Activated naive CD8-positive, alpha-beta T cell (primary cell): Measurements from ENCODE around the gene RAD51C.

Source experiments
- H3K27ac Mint-ChIP-seq: one replicate; pipeline ENCODE4 v1.8.0; 2021; ENCODE audit warnings: mixed read lengths
- H3K27me3 Mint-ChIP-seq: one replicate; pipeline ENCODE4 v1.8.0; 2021; ENCODE audit warnings: mixed read lengths
- H3K36me3 Mint-ChIP-seq: one replicate; pipeline ENCODE4 v1.8.0; 2021; ENCODE audit warnings: mixed read lengths
- H3K4me1 Mint-ChIP-seq: one replicate; pipeline ENCODE4 v1.8.0; 2021; ENCODE audit warnings: low read depth, mixed read lengths
- H3K4me3 Mint-ChIP-seq: one replicate; pipeline ENCODE4 v1.8.0; 2021; ENCODE audit warnings: mild to moderate bottlenecking, mixed read lengths
- H3K9me3 Mint-ChIP-seq: one replicate; pipeline ENCODE4 v1.8.0; 2021; ENCODE audit warnings: low read depth, mixed read lengths

RAD51C gene

DNA sequence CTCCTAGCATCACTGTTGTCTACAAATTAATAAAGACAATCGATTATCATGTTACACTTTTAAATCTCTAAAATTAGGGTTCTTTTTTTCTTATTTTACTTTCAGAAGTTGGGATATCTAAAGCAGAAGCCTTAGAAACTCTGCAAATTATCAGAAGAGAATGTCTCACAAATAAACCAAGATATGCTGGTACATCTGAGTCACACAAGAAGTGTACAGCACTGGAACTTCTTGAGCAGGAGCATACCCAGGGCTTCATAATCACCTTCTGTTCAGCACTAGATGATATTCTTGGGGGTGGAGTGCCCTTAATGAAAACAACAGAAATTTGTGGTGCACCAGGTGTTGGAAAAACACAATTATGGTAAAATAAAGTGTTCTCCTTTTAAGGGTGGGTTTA is 2.4 kb downstream of the RAD51C start:
- H3K27me3 Mint-ChIP-seq, result no peaks in the 10 kb centered on the region
- no peaks in the 10 kb centered on the region for H3K9me3 Mint-ChIP-seq
- H3K4me1 Mint-ChIP-seq, result peaks cover 29% of the 10 kb centered on the region
- H3K4me3 Mint-ChIP-seq, result peak overlapping the region; percentile 65
- H3K27ac Mint-ChIP-seq, result no peak overlapping the region
- H3K36me3 Mint-ChIP-seq, result peaks cover 4% of the 10 kb centered on the region

DNA sequence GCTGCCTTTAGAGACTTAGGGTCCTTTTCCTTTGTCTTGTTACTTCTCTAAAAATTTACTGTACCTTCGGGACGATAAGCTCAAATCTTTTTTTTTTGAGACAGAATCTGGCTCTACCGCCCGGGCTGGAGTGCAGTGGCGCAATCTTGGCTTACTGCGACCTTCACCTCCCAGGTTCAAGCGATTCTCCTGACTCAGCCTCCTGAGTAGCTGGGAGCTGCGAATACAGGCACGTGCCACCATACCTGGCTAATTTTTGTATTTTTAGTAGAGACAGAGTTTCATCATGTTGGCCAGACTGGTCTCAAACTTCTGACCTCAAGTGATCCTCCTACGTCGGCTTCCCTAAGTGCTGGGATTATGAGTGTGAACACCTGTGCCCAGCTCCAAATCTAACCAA is 7.4 kb downstream of the RAD51C start:
- H3K27ac Mint-ChIP-seq, result no peak overlapping the region
- H3K27me3 Mint-ChIP-seq, result no peaks in the 10 kb centered on the region
- H3K4me1 Mint-ChIP-seq, result peaks cover 6% of the 10 kb centered on the region
- no peaks in the 10 kb centered on the region for H3K9me3 Mint-ChIP-seq
- H3K4me3 Mint-ChIP-seq, result no peak overlapping the region
- H3K36me3 Mint-ChIP-seq, result peaks cover 3% of the 10 kb centered on the region

DNA sequence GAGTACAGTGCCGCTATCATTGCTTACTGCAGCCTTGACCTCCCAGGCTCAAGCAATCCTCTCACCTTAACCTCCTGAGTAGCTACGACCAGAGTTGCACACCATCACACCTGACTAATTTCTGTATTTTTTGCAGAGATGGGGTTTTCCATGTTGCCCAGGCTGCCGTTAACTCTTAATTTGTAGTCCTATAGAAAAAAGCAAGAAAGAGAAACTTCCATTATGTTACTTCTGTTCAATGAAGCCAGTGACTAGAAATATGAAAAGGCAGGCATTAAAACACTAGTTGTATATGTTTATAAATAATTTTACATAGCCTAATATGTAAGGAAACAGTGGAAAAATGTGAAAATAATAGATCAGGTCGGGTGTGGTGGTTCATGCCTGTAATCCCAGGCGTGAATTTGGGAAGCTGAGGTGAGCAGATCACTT is 9.7 kb downstream of the RAD51C start:
- H3K27me3 Mint-ChIP-seq, result no peaks in the 10 kb centered on the region
- no peaks in the 10 kb centered on the region for H3K9me3 Mint-ChIP-seq
- H3K4me3 Mint-ChIP-seq, result no peak overlapping the region
- H3K4me1 Mint-ChIP-seq, result no peaks in the 10 kb centered on the region
- peaks cover 4% of the 10 kb centered on the region for H3K36me3 Mint-ChIP-seq
- H3K27ac Mint-ChIP-seq, result no peak overlapping the region

DNA sequence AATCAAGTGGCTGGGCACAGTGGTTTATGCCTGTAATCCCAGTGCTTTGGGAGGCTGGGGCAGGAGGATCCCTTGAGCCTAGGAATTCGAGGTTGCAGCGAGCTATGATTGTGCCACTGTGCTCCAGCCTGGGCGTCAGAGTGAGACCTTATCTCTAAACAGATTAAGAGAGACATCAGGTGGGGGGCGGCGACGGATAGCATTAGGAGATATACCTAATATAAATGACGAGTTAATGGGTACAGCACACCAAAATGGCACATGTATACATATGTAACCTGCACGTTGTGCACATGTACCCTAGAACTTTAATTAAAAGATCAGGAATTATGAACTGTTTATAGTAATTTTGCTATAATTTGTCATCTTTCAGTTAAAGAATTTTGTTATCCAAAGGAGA is 10.3 kb downstream of the RAD51C start:
- H3K27ac Mint-ChIP-seq, result no peak overlapping the region
- H3K36me3 Mint-ChIP-seq, result peaks cover 4% of the 10 kb centered on the region
- no peaks in the 10 kb centered on the region for H3K27me3 Mint-ChIP-seq
- no peaks in the 10 kb centered on the region for H3K4me1 Mint-ChIP-seq
- H3K9me3 Mint-ChIP-seq, result no peaks in the 10 kb centered on the region
- H3K4me3 Mint-ChIP-seq, result no peak overlapping the region

DNA sequence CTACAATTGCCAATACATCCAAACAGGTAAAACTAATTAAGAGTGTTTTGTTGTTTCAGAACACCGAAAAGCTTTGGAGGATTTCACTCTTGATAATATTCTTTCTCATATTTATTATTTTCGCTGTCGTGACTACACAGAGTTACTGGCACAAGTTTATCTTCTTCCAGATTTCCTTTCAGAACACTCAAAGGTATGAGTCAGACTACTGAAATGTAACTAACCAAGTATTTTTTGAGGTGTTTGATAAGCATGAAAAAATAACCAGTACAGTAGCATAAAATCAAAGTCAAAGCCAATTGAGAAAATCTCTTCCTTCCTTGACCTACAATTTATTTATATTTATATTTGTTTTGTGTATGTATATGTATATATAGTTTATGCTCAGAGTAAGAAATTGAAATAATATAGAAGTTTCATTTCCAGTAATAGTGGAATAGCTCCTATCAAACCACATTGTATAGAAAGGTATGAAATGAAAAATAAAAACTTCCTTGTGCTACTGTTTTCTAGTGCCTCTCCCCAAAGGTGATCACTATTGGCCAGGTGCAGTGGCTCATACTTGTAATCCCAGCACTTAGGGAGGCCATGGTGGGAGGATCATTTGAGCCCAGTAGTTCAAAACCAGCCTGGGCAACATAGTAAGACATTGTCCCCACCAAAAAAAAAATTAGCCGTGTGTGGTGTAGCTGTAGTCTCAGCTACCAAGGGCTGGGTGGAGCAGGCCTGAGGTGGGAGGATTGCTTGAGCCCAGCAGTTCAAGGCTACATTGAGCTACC is 10.9 kb downstream of the RAD51C start:
- Mint-ChIP-seq H3K27ac (no peak overlapping the region), H3K4me1 (no peaks in the 10 kb centered on the region), H3K36me3 (peaks cover 4% of the 10 kb centered on the region), H3K27me3 (no peaks in the 10 kb centered on the region), H3K9me3 (no peaks in the 10 kb centered on the region), H3K4me3 (no peak overlapping the region)

DNA sequence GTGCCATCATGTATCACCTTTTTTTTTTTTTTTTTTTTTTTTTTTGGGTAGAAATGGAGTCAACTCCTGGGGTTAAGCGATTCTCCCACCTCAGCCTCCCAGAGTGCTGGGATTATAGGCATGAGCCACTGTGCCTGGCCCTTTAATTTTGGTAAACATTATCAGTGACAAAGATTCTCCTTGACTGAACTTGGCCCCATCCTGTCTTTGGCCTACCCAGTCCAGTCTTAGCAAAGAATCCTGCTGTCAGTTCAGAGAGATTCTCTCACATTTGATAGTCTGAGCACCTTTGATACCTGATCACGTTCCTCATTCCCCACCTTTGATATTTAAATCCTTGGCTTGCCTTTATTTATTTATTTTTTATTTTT is 11.5 kb downstream of the RAD51C start:
- Mint-ChIP-seq H3K9me3 (no peaks in the 10 kb centered on the region), H3K4me3 (no peak overlapping the region), H3K4me1 (no peaks in the 10 kb centered on the region), H3K27me3 (no peaks in the 10 kb centered on the region), H3K36me3 (peaks cover 4% of the 10 kb centered on the region), H3K27ac (no peak overlapping the region)

DNA sequence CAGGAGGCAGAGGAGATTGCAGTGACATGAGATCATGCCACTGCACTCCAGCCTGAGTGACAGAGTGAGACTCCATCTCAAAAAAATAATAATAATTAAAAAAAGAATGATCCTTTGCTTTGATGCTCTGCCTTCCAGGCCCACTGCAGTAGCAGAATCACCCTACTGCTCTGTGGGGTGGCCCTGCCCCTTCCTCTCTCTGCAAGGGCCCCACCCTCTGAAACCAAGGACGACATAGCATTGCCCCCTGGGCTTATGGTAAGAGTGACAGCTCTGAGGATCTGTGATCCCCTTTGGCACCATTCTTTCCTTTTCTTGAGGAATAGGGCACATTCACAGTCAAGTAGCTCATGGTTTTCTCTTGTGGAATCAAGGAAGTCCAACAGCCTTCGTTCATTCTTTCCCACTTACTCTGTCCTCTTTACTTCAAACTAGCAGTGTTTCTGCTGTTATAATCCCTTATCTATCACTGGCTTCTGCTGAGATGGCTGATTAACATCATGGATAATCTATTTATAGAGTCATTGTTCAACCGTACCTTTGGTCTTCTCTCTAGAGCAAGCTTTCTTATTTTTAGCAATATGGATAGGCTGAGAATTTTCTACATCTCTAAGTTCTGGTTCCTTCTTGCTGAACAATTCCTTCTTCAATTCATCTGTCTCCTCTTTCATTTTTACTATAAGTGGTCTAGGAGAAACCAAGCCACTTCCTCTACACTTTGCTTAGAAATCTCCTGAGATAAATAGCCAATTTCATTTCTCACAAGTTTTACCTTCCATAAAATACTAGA is 14.1 kb downstream of the RAD51C start:
- Mint-ChIP-seq H3K27me3 (no peaks in the 10 kb centered on the region), H3K9me3 (no peaks in the 10 kb centered on the region), H3K4me1 (no peaks in the 10 kb centered on the region), H3K36me3 (peaks cover 8% of the 10 kb centered on the region), H3K4me3 (no peak overlapping the region), H3K27ac (no peak overlapping the region)

DNA sequence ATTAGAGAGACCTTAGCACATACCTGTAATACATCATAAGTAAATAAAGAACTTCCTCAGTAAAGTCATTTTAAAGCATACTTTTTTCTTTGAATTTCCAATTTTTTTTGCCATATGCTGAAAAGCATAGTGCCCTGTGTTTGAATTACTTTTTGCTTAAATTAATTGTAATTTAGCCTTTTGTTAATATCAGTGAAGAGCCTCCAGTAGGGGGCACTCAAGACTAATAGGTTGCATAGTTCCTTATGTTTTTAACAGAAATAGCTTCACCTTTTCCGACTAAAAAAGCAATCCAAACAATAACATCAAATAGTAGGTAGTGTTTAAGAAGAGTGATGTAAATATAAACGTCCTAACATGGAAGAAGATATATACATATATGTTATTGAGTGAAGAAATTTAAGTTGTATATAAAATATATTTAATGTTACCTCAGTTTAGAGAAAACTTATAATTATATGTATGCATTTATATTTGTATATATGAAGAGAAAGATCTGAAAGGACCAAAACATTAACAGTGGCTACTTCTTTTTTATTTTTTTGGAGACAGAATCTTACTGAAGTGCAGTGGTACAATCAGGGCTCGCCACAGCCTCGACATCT is 18.6 kb downstream of the RAD51C start:
- H3K4me1 Mint-ChIP-seq, result no peaks in the 10 kb centered on the region

DNA sequence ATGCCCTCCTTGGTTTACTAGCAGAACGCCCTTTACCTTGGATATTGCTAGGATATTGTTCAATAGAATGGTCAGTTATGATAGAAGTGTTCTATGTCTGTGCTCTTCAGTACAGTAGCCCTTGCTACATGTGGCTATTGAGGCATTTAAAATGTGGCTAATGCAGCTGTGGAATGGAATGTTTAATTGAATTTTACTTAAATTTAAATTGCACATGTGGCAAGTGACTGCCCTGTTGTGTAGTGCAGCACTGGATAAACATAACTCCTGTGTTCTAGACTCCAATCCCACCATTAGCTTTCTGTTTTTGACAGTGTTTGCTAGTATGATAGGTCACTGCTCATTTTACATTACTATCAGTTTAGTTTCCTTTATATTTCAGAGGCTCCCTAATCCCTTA is 29.9 kb downstream of the RAD51C start:
- H3K9me3 Mint-ChIP-seq, result no peaks in the 10 kb centered on the region
- no peak overlapping the region for H3K27ac Mint-ChIP-seq
- no peaks in the 10 kb centered on the region for H3K4me1 Mint-ChIP-seq
- no peaks in the 10 kb centered on the region for H3K27me3 Mint-ChIP-seq
- no peak overlapping the region for H3K4me3 Mint-ChIP-seq
- H3K36me3 Mint-ChIP-seq, result peaks cover 8% of the 10 kb centered on the region

More for the DNA sequence above, 18.6 kb downstream of the RAD51C start:
- H3K36me3 Mint-ChIP-seq, result peaks cover 10% of the 10 kb centered on the region
- H3K9me3 Mint-ChIP-seq, result no peaks in the 10 kb centered on the region
- H3K27me3 Mint-ChIP-seq, result no peaks in the 10 kb centered on the region
- no peak overlapping the region for H3K27ac Mint-ChIP-seq
- H3K4me3 Mint-ChIP-seq, result no peak overlapping the region

DNA sequence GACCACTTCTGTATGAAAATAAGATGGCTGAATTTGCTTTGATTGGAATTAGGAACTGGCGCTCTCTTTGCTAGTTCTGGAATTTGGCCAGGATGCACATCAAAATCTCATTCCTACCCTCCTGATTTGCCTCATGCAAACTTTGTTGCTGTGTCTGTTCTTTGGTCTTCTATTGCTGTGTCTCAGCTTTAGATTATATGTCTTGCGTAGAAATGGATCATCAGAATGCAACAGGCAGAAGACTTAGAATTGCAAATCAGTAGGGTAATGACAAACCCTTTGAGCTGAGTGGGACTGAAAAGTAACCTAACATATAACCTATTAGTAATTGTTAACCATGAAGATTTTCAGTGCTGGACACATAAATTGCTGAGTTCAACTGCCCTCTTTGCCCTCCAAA is 30.3 kb downstream of the RAD51C start:
- no peaks in the 10 kb centered on the region for H3K27me3 Mint-ChIP-seq

DNA sequence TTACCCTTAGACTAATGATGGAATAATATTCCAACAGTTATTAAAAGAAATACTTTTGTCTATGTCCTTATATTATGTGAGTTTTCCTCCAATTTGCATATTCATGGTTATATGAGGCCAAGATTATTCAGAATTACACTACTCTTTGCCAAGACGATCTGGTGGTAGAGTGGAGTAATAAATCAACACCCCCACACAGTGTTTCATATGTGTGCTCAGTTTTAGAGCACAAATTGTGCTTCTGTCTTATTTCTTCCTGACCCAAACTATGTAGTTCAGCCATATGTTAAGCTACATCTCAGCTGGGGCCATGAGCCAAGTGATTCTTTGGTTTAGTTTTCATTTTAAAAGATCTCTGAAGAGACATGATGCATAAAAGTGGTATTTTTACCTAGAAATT is 36.4 kb downstream of the RAD51C start:
- Mint-ChIP-seq H3K36me3 (peaks cover 6% of the 10 kb centered on the region), H3K27me3 (no peaks in the 10 kb centered on the region), H3K4me3 (no peak overlapping the region), H3K9me3 (no peaks in the 10 kb centered on the region), H3K4me1 (no peaks in the 10 kb centered on the region), H3K27ac (no peak overlapping the region)

More for the DNA sequence above, 30.3 kb downstream of the RAD51C start:
- Mint-ChIP-seq H3K4me1 (no peaks in the 10 kb centered on the region), H3K4me3 (no peak overlapping the region), H3K27ac (no peak overlapping the region), H3K9me3 (no peaks in the 10 kb centered on the region), H3K36me3 (peaks cover 8% of the 10 kb centered on the region)

DNA sequence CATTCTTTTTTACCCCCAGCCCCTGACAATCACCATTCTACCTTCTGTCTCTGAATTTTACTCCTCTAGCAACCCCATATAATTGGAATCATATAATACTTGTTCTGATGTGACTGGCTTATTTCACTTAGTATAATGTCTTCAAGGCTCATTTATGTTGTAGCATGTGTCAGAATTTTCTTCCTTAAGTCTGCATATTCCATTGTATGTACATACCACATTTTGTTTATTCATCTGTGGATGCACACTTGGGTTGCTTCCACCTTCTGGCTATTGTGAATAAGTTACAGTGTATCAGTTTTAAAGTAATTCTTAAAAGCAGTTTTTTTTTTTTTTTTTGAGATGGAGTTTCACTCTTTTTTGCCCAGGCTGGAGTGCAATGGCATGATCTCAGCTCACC is 38.5 kb downstream of the RAD51C start:
- Mint-ChIP-seq H3K36me3 (peaks cover 3% of the 10 kb centered on the region), H3K27ac (no peak overlapping the region)

DNA sequence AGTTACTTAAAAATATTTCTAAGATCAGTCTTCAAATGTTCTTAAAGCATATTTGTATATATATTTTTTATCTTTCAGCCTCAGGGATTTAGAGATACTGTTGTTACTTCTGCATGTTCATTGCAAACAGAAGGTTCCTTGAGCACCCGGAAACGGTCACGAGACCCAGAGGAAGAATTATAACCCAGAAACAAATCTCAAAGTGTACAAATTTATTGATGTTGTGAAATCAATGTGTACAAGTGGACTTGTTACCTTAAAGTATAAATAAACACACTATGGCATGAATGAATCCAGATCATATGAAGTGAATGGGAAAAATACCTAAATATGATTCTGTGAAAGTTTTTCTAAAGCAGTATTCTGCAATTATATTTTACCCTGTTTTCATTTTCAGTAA is 41.6 kb downstream of the RAD51C start:
- no peaks in the 10 kb centered on the region for H3K4me1 Mint-ChIP-seq
- H3K4me3 Mint-ChIP-seq, result no peak overlapping the region
- peak overlapping the region; percentile 10 for H3K27ac Mint-ChIP-seq
- no peaks in the 10 kb centered on the region for H3K9me3 Mint-ChIP-seq
- no peaks in the 10 kb centered on the region for H3K27me3 Mint-ChIP-seq
- peaks cover 3% of the 10 kb centered on the region for H3K36me3 Mint-ChIP-seq

More for the DNA sequence above, 38.5 kb downstream of the RAD51C start:
- no peaks in the 10 kb centered on the region for H3K9me3 Mint-ChIP-seq
- H3K27me3 Mint-ChIP-seq, result no peaks in the 10 kb centered on the region
- no peak overlapping the region for H3K4me3 Mint-ChIP-seq
- no peaks in the 10 kb centered on the region for H3K4me1 Mint-ChIP-seq

DNA sequence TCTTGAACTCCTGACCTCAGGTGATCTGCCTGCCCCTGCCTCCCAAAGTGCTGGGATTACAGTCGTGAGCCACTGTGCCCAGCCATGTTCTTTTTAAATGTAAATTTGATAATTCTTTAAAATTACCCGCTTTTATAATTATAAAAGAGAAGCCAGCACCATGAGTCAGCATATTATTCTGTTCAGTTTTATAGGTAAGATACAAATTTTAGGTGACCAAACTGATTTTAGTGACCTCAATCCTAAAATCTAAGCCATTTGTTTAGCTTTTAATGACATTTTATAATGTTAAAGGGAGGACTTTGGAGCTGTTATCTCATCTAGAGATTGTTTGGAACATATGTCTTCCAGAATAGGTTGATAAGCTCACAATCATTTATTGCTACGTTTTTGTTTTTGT is 42.4 kb downstream of the RAD51C start:
- Mint-ChIP-seq H3K9me3 (no peaks in the 10 kb centered on the region), H3K4me3 (no peak overlapping the region), H3K36me3 (peaks cover 3% of the 10 kb centered on the region), H3K4me1 (no peaks in the 10 kb centered on the region), H3K27me3 (no peaks in the 10 kb centered on the region), H3K27ac (no peak overlapping the region)

DNA sequence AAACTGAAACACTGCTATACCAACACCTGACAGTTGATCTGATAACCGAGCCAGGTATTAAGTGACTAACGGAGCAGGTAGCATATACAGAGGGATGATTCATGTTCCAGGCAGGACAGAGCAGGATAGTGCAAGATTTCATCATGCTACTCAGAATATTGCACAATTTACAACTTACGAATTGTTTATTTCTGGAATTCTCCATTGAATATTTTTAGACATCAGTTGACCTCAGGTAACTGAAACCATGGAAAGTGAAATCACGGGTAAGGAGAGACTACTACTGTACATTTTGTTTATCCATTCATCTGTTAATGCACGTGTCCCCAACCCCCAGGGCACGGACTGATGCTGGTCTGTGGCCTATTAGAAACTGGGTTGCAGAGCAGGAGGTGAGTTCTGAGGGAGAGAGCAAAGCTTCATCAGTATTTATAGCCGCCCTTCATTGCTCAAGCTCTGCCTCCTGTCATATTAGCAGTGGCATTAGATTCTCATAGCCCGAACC is 48.8 kb downstream of the RAD51C start:
- Mint-ChIP-seq H3K4me3 (no peak overlapping the region), H3K36me3 (no peaks in the 10 kb centered on the region), H3K9me3 (no peaks in the 10 kb centered on the region), H3K4me1 (no peaks in the 10 kb centered on the region), H3K27me3 (no peaks in the 10 kb centered on the region), H3K27ac (no peak overlapping the region)
